A673 (cell line): ENCODE data around the gene AP3D1. TPM values are rescaled to one million over a fixed set of nuclear protein-coding genes. Genes with fewer than 3 reads are reported as not detected.

ENCODE experiments used
- BruUV-seq: library from RNA; stranded (reverse); fragments of 400-500 nt; replicated peaks from 2 replicates; lab custom pipeline; 2021; lab: Mats Ljungman, UMichigan
- CTCF ChIA-PET: fragments of 300-600 bp; sonication (Branson Sonifier 250); formaldehyde crosslinking; loops from one replicate; lab custom pipeline; 2022; ENCODE audit warnings: antibody characterized with exemption; lab: Charles Lee
- POLR2A ChIA-PET: fragments of 300-600 bp; sonication (Branson Sonifier 250); formaldehyde crosslinking; loops from one replicate; lab custom pipeline; 2022; ENCODE audit warnings: antibody characterized with exemption; ENCODE audit not compliant: low non-redundant PET; lab: Charles Lee
- DNase-seq: peaks from one replicate; pipeline ENCODE4 v3.0.0-alpha.2; 2015; ENCODE audit warnings: low spot score
- H3K27ac ChIP-seq: fragments of 200-600 bp; sonication (generic); 2 replicates; pipeline ENCODE4 v1.5.1; 2016; ENCODE audit warnings: mixed run types, low read depth, mild to moderate bottlenecking, mixed read lengths, antibody characterized with exemption, low read length; ENCODE audit not compliant: poor library complexity, severe bottlenecking
- H3K27me3 ChIP-seq: fragments of 200-600 bp; sonication (generic); replicated peaks from 2 replicates; pipeline ENCODE4 v1.6.1; 2017; ENCODE audit warnings: mixed run types, low read depth, mild to moderate bottlenecking, mixed read lengths, antibody characterized with exemption, low read length; ENCODE audit not compliant: insufficient read depth, poor library complexity
- H3K36me3 ChIP-seq: fragments of 200-600 bp; sonication (generic); 2 replicates; pipeline ENCODE4 v1.6.1; 2016; ENCODE audit warnings: mixed run types, mild to moderate bottlenecking, mixed read lengths, antibody characterized with exemption, low read length; ENCODE audit not compliant: insufficient read depth, poor library complexity, severe bottlenecking
- H3K4me1 ChIP-seq: fragments of 200-600 bp; sonication (generic); 2 replicates; pipeline ENCODE4 v1.6.1; 2017; ENCODE audit warnings: mixed run types, mild to moderate bottlenecking, mixed read lengths, antibody characterized with exemption, low read length; ENCODE audit not compliant: insufficient read depth, poor library complexity, severe bottlenecking
- H3K4me3 ChIP-seq: fragments of 200-600 bp; sonication (generic); 2 replicates; pipeline ENCODE4 v1.5.1; 2016; ENCODE audit warnings: low read depth, mixed run types, mild to moderate bottlenecking, mixed read lengths, low read length; ENCODE audit not compliant: poor library complexity, severe bottlenecking
- H3K9me3 ChIP-seq: fragments of 200-600 bp; sonication (generic); 2 replicates; pipeline ENCODE4 v1.6.1; 2016; ENCODE audit warnings: mixed run types, low read depth, mild to moderate bottlenecking, mixed read lengths, antibody characterized with exemption, low read length; ENCODE audit not compliant: poor library complexity, severe bottlenecking
- CTCF ChIP-seq: fragments of 300-800, 200-600 bp; sonication (generic); conservative IDR thresholded peaks from 2 replicates; pipeline ENCODE4 v1.5.1; 2017; ENCODE audit warnings: low read depth, mild to moderate bottlenecking, antibody characterized with exemption, low read length, moderate library complexity, mixed read lengths
- EZH2 ChIP-seq: fragments of 200-600 bp; sonication (generic); IDR thresholded peaks from 2 replicates; pipeline ENCODE4 v1.6.1; 2017; ENCODE audit warnings: borderline replicate concordance, low read depth, mild to moderate bottlenecking, mixed read lengths, antibody characterized with exemption, low read length; ENCODE audit not compliant: poor library complexity, severe bottlenecking
- intact Hi-C: fragments of 100-400 bp; cut with micrococcal nuclease; formaldehyde crosslinking; loops from one replicate; pipeline ENCODE4 v1.10.0; 2022; ENCODE audit not compliant: unreplicated experiment
- total RNA-seq: library from RNA; stranded (reverse); gene quantifications from 2 replicates; pipeline ENCODE4 v1.2.3, GENCODE V29; 2021

Gene AP3D1
- total RNA-seq, 1 experiment from 2014 or later, result 148 TPM

- H3K27me3 ChIP-seq, result no peaks in the 10 kb centered on the region
- no peak overlapping the region for H3K4me3 ChIP-seq
- H3K27ac ChIP-seq, result no peak overlapping the region
- no peaks in the 10 kb centered on the region for H3K9me3 ChIP-seq
- DNase-seq, result no peak
- H3K36me3 ChIP-seq, result peaks cover 31% of the 10 kb centered on the region
- ChIA-PET CTCF (no interaction called here), POLR2A (no interaction called here)
- H3K4me1 ChIP-seq, result no peaks in the 10 kb centered on the region
- intact Hi-C loops, result no loop called here
- TF ChIP-seq EZH2, result no peak
- no peak for TF ChIP-seq CTCF
- no TSS peak for BruUV-seq
Observed at GRCh38 chr19:2184422-2184975, 33.1 kb upstream of the AP3D1 start.

GRCh38 chr19:2181633-2181997 is 30.2 kb upstream of the AP3D1 start:
- Histone ChIP-seq H3K27me3 (no peaks in the 10 kb centered on the region), H3K9me3 (no peaks in the 10 kb centered on the region), H3K27ac (no peak overlapping the region), H3K36me3 (peaks cover 22% of the 10 kb centered on the region), H3K4me1 (no peaks in the 10 kb centered on the region), H3K4me3 (no peak overlapping the region)
- BruUV-seq, result no TSS peak
- ChIA-PET POLR2A (no interaction called here), CTCF (no interaction called here)
- intact Hi-C loops, result no loop called here
- TF ChIP-seq CTCF, result no peak
- TF ChIP-seq EZH2, result no peak
- DNase-seq, result no peak

GRCh38 chr19:2180881-2181632 is 29.7 kb upstream of the AP3D1 start:
- no peaks in the 10 kb centered on the region for H3K4me1 ChIP-seq
- H3K27ac ChIP-seq, result no peak overlapping the region
- ChIA-PET CTCF (no interaction called here), POLR2A (no interaction called here)
- no TSS peak for BruUV-seq
- H3K9me3 ChIP-seq, result no peaks in the 10 kb centered on the region
- H3K27me3 ChIP-seq, result no peaks in the 10 kb centered on the region
- intact Hi-C loops, result no loop called here
- DNase-seq, result no peak
- TF ChIP-seq CTCF, result no peak
- TF ChIP-seq EZH2, result no peak
- H3K4me3 ChIP-seq, result no peak overlapping the region
- H3K36me3 ChIP-seq, result peaks cover 17% of the 10 kb centered on the region
